Transverse colon (tissue), 4 donors: Measurements from ENCODE around the gene ASCL5. TPM values are rescaled to one million over a fixed set of nuclear protein-coding genes. Genes with fewer than 3 reads are reported as not detected.
A peak's percentile ranks its signal among the peaks of the same experiment; 100 is the strongest.

Source experiments
- DNase-seq: peaks from one replicate; pipeline ENCODE4 v3.0.0-alpha.2; 2019
- H3K27ac ChIP-seq, 4 donors: fragments of 200-600 bp; sonication (generic); 2 replicates each; pipeline ENCODE4 v1.5.1; 2016 to 2018; ENCODE audit warnings: inconsistent platforms in 4 of 4
- H3K27me3 ChIP-seq: fragments of 200-600 bp; sonication (generic); 2 replicates; pipeline ENCODE4 v1.5.1; 2017; ENCODE audit warnings: inconsistent platforms
- H3K36me3 ChIP-seq, 4 donors: fragments of 200-600 bp; sonication (generic); 2 replicates each; pipeline ENCODE4 v1.5.1; 2017 to 2019; ENCODE audit warnings: inconsistent platforms in 4 of 4
- H3K4me1 ChIP-seq, 4 donors: fragments of 200-600 bp; sonication (generic); 2 replicates each; pipeline ENCODE4 v1.5.1; 2017 to 2020; ENCODE audit warnings: inconsistent platforms in 4 of 4
- H3K4me3 ChIP-seq, 4 donors: fragments of 200-600 bp; sonication (generic); 1 replicate in 1 of 4; 2 replicates in 3 of 4; pipeline versions ENCODE4 v1.5.1 to v1.6.1; 2017 to 2019; ENCODE audit warnings: inconsistent platforms in 4 of 4
- H3K9me3 ChIP-seq, 2 donors: fragments of 200-600 bp; sonication (generic); 2 replicates each; pipeline ENCODE4 v1.5.1; 2017 to 2019; ENCODE audit warnings: inconsistent platforms in 2 of 2
- CTCF ChIP-seq, 5 experiments: fragments of 200-600 bp in 3 of 5; fragments of 450-650 bp in 2 of 5; sonication (generic) in 3 of 5; IDR thresholded peaks; 1 replicate in 2 of 5; 2 replicates in 3 of 5; pipeline ENCODE4 v1.5.1; 2016 to 2017; ENCODE audit warnings: antibody characterized with exemption in 5 of 5, inconsistent platforms in 3 of 5, mild to moderate bottlenecking in 2 of 5, moderate library complexity in 1 of 5
- EP300 ChIP-seq: sonication (generic); formaldehyde crosslinking; IDR thresholded peaks from one replicate; pipeline ENCODE4 v1.6.1; 2017; ENCODE audit warnings: antibody characterized with exemption, low read depth
- POLR2A ChIP-seq: fragments of 450-650 bp; IDR thresholded peaks from one replicate; pipeline ENCODE4 v1.6.1; 2016; ENCODE audit warnings: antibody characterized with exemption, mild to moderate bottlenecking, moderate library complexity
- POLR2AphosphoS5 ChIP-seq, 3 donors: sonication (generic); formaldehyde crosslinking; IDR thresholded peaks; one replicate each; pipeline ENCODE4 v1.6.1; 2016; ENCODE audit warnings: antibody characterized with exemption in 3 of 3
- WGBS, 2 donors: methylation state at CpG; one replicate each; pipeline ENCODE4 v1.1.5; 2018; ENCODE audit warnings: low coverage in 1 of 2; 5-methylcytosine and 5-hydroxymethylcytosine counted together
- in situ Hi-C, 4 donors: fragments of 200-750 bp; cut with MboI; loops; one replicate each; pipeline versions ENCODE4 v1.15.0 to v1.15.1; 2017; ENCODE audit warnings: low sequenced_read_pairs in 3 of 4, low pct_ligation_motif_present in 1 of 4, low pct_unique_long_range_greater_than_20kb in 1 of 4
- intact Hi-C: fragments of 100-400 bp; cut with DNase I; formaldehyde crosslinking; loops from one replicate; pipeline ENCODE4 v1.15.1; 2023; ENCODE audit warnings: low total_unique reads
- total RNA-seq, 4 donors: library from RNA; depleted of rRNA; stranded (reverse); fragments of >200 nt; gene quantifications; one replicate each; pipeline ENCODE4 v1.1.0, GENCODE V29; 2016

Gene ASCL5
- total RNA-seq, 4 donors from 2014 or later: not detected

- Histone ChIP-seq H3K4me3 (no peak overlapping the region), H3K27ac (no peak overlapping the region), H3K4me1 (peaks cover 0 to 10% (median 6%) of the 10 kb centered on the region in 4 donors), H3K27me3 (no peaks in the 10 kb centered on the region), H3K36me3 (no peaks in the 10 kb centered on the region), H3K9me3 (no peaks in the 10 kb centered on the region)
- 84% methylated on average over 4 of the region's 4 CpGs; no CpG with 5 or more reads in 1 of the 2 donors for WGBS, 2 donors
- TF ChIP-seq EP300 (no peak), CTCF (IDR thresholded peaks at IDR 0.05) (no peak), POLR2A (no peak), POLR2AphosphoS5 (IDR thresholded peaks at IDR 0.05) (no peak)
- DNase-seq: no peak
- in situ Hi-C loops (no loop called here), intact Hi-C loops (no loop called here)
These were observed 45.3 kb upstream of the ASCL5 start for GRCh38 chr1:201172326-201172725.

- no peaks in the 10 kb centered on the region for H3K27me3 ChIP-seq
- no peaks in the 10 kb centered on the region for H3K9me3 ChIP-seq
- H3K27ac ChIP-seq: peak overlapping the region; percentile 90 to 93 (median 90)
- in situ Hi-C loops: no loop called here
- peak; percentile 45 for DNase-seq
- intact Hi-C loops: no loop called here
- H3K4me3 ChIP-seq: peak overlapping the region; percentile 36 to 60 (median 47)
- peaks cover 0 to 10% (median 6%) of the 10 kb centered on the region in 4 donors for H3K4me1 ChIP-seq
- TF ChIP-seq CTCF (IDR thresholded peaks at IDR 0.05) (peak; percentile 23 to 76 (median 40)), EP300 (no peak), POLR2AphosphoS5 (IDR thresholded peaks at IDR 0.05) (no peak), POLR2A (peak; percentile 24)
- no peaks in the 10 kb centered on the region for H3K36me3 ChIP-seq
- 6 to 27% methylated on average over 5 to 48 of the region's 48 CpGs for WGBS, 2 donors
These were observed 44.4 kb upstream of the ASCL5 start for GRCh38 chr1:201171063-201172036.

GRCh38 chr1:201170533-201171062, 43.6 kb upstream of the ASCL5 start:
- Histone ChIP-seq H3K4me3 (peak overlapping the region; percentile 36 to 60 (median 47)), H3K9me3 (no peaks in the 10 kb centered on the region), H3K27me3 (no peaks in the 10 kb centered on the region), H3K4me1 (peaks cover 0 to 10% (median 6%) of the 10 kb centered on the region in 4 donors), H3K36me3 (no peaks in the 10 kb centered on the region), H3K27ac (peak overlapping the region; percentile 90 to 93 (median 90))
- TF ChIP-seq POLR2A (peak; percentile 89), CTCF (IDR thresholded peaks at IDR 0.05) (peak in 1 of 5 experiments; percentile 66), EP300 (no peak), POLR2AphosphoS5 (IDR thresholded peaks at IDR 0.05) (peak; percentile 87 to 89 (median 88))
- WGBS, 2 donors: 12% methylated on average over 20 of the region's 26 CpGs; no CpG with 5 or more reads in 1 of the 2 donors
- peak; percentile 97 for DNase-seq
- intact Hi-C loops (no loop called here), in situ Hi-C loops (no loop called here)

GRCh38 chr1:201169971-201170532, 43.1 kb upstream of the ASCL5 start:
- Histone ChIP-seq H3K9me3 (no peaks in the 10 kb centered on the region), H3K4me1 (peaks cover 0 to 10% (median 6%) of the 10 kb centered on the region in 4 donors), H3K4me3 (peak overlapping the region in 1 of 4 donors; percentile 60), H3K36me3 (no peaks in the 10 kb centered on the region), H3K27ac (peak overlapping the region; percentile 90 to 93 (median 90)), H3K27me3 (no peaks in the 10 kb centered on the region)
- intact Hi-C loops (no loop called here), in situ Hi-C loops (no loop called here)
- no peak for DNase-seq
- WGBS, 2 donors: 83 to 89% methylated on average over 2 of the region's 2 CpGs
- TF ChIP-seq POLR2AphosphoS5 (IDR thresholded peaks at IDR 0.05) (no peak), CTCF (IDR thresholded peaks at IDR 0.05) (no peak), POLR2A (no peak), EP300 (no peak)
